Nephron progenitor cell (in vitro differentiated cells): ENCODE results near the gene RNF213.

Experiments
- DNase-seq: peaks from one replicate; pipeline ENCODE4 v3.0.0; 2021
- H3K27ac Mint-ChIP-seq: 2 replicates; pipeline ENCODE4 v1.8.0; 2021; ENCODE audit warnings: mild to moderate bottlenecking, moderate library complexity, mixed read lengths
- H3K27me3 Mint-ChIP-seq: 2 replicates; pipeline ENCODE4 v1.8.0; 2021; ENCODE audit warnings: mild to moderate bottlenecking, low read depth, mixed read lengths; ENCODE audit not compliant: poor library complexity
- H3K36me3 Mint-ChIP-seq: 2 replicates; pipeline ENCODE4 v1.8.0; 2021; ENCODE audit warnings: low read depth, mixed read lengths
- H3K4me1 Mint-ChIP-seq: 2 replicates; pipeline ENCODE4 v1.8.0; 2021; ENCODE audit warnings: mixed read lengths
- H3K4me3 Mint-ChIP-seq: 2 replicates; pipeline ENCODE4 v1.8.0; 2021; ENCODE audit warnings: mild to moderate bottlenecking, moderate library complexity, mixed read lengths
- H3K9me3 Mint-ChIP-seq: 2 replicates; pipeline ENCODE4 v1.8.0; 2021; ENCODE audit warnings: mild to moderate bottlenecking, moderate library complexity, mixed read lengths
- TF ChIP-seq, protein P1 (sequence below): fragments of 200-600 bp; sonication (generic); IDR thresholded peaks from 2 replicates; pipeline ENCODE4 v1.5.0; 2021; ENCODE audit warnings: antibody characterized with exemption

The RNF213 gene

DNA sequence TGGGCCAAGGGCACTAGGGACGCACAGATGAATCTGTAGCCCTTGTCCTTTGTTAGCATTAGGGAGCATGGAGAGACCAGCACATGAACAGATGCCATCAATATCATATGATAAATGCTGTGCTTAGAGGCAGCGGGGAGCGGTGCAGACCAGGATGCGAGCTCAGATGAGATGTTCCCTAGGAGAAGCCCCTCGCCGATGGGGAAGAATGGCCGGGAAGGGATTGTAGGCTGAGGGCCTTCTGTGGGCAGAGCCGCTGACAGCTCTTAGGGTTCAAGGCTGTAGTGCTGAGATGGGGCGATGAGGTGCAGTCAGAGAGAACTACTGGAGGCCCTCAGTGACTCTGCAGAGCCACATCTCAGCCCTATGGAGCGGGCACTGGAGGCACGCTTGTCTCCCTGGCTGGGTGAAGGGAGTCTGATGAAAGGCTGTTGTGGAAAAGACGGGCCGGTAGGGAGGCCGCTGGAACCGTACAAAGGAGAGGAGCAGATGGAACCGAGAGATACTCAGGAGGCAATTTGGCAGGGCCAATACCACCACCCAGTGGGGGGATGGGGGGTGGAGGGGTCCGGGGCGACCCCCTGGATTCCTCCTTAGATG, 88.0 kb downstream of the RNF213 start:
- Mint-ChIP-seq H3K9me3 (no peaks in the 10 kb centered on the region), H3K4me3 (no peak overlapping the region), H3K4me1 (peaks cover 32% of the 10 kb centered on the region), H3K36me3 (peaks cover 70% of the 10 kb centered on the region), H3K27me3 (no peaks in the 10 kb centered on the region), H3K27ac (peak overlapping the region; percentile 60)
- DNase-seq = no peak
- TF ChIP-seq, protein P1, sequence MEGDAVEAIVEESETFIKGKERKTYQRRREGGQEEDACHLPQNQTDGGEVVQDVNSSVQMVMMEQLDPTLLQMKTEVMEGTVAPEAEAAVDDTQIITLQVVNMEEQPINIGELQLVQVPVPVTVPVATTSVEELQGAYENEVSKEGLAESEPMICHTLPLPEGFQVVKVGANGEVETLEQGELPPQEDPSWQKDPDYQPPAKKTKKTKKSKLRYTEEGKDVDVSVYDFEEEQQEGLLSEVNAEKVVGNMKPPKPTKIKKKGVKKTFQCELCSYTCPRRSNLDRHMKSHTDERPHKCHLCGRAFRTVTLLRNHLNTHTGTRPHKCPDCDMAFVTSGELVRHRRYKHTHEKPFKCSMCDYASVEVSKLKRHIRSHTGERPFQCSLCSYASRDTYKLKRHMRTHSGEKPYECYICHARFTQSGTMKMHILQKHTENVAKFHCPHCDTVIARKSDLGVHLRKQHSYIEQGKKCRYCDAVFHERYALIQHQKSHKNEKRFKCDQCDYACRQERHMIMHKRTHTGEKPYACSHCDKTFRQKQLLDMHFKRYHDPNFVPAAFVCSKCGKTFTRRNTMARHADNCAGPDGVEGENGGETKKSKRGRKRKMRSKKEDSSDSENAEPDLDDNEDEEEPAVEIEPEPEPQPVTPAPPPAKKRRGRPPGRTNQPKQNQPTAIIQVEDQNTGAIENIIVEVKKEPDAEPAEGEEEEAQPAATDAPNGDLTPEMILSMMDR = no peak

GRCh38 chr17:80349151-80349651, 88.5 kb downstream of the RNF213 start:
- no peaks in the 10 kb centered on the region for H3K9me3 Mint-ChIP-seq
- no peak overlapping the region for H3K4me3 Mint-ChIP-seq
- peaks cover 64% of the 10 kb centered on the region for H3K36me3 Mint-ChIP-seq
- peak overlapping the region; percentile 58 for H3K27ac Mint-ChIP-seq
- H3K4me1 Mint-ChIP-seq = peaks cover 32% of the 10 kb centered on the region
- TF ChIP-seq, protein P1 = no peak
- DNase-seq = no peak
- H3K27me3 Mint-ChIP-seq = no peaks in the 10 kb centered on the region

- H3K4me1 Mint-ChIP-seq = peaks cover 32% of the 10 kb centered on the region
- H3K27me3 Mint-ChIP-seq = no peaks in the 10 kb centered on the region
- DNase-seq = no peak
- peak overlapping the region; percentile 18 for H3K4me3 Mint-ChIP-seq
- H3K36me3 Mint-ChIP-seq = peaks cover 59% of the 10 kb centered on the region
- no peaks in the 10 kb centered on the region for H3K9me3 Mint-ChIP-seq
- TF ChIP-seq, protein P1 = no peak
- H3K27ac Mint-ChIP-seq = peak overlapping the region; percentile 28
Observed at GRCh38 chr17:80349751-80350150, 89.1 kb downstream of the RNF213 start.

DNA sequence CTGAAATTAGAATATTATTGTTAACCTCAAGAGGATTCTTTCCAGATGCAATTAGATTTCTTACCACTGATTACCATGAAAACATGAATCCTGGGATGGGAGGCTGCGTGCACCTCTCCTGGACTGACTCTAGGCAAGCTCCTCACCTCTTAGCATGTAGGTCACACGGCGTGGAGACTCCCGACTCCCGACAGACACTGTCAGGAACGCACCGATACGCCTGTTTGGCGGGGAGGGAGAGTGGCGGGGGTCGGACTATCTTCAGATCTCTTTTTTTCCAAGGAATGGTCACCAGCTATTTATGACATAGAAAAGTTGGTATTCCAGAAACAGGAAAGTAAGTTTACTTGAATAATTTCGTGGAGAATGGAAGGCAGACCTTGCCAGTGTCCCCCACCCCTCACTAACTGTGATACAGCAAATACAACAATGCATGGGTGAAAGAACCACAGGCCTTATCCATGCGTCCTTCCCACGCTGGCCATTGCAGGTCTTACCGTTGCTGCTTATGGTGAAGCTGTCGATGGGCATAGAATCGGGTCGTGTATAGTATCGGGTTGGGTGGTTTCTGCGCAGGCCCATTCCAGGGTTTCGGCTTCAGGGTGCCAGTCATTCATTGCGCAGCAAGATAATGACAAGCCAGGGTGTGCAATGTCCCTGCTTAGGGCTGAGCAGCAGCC, 91.7 kb downstream of the RNF213 start:
- peaks cover 36% of the 10 kb centered on the region for H3K36me3 Mint-ChIP-seq
- peaks cover 32% of the 10 kb centered on the region for H3K4me1 Mint-ChIP-seq
- DNase-seq = no peak
- no peaks in the 10 kb centered on the region for H3K27me3 Mint-ChIP-seq
- TF ChIP-seq, protein P1 = no peak
- H3K9me3 Mint-ChIP-seq = no peaks in the 10 kb centered on the region
- peak overlapping the region; percentile 18 for H3K27ac Mint-ChIP-seq
- no peak overlapping the region for H3K4me3 Mint-ChIP-seq

DNA sequence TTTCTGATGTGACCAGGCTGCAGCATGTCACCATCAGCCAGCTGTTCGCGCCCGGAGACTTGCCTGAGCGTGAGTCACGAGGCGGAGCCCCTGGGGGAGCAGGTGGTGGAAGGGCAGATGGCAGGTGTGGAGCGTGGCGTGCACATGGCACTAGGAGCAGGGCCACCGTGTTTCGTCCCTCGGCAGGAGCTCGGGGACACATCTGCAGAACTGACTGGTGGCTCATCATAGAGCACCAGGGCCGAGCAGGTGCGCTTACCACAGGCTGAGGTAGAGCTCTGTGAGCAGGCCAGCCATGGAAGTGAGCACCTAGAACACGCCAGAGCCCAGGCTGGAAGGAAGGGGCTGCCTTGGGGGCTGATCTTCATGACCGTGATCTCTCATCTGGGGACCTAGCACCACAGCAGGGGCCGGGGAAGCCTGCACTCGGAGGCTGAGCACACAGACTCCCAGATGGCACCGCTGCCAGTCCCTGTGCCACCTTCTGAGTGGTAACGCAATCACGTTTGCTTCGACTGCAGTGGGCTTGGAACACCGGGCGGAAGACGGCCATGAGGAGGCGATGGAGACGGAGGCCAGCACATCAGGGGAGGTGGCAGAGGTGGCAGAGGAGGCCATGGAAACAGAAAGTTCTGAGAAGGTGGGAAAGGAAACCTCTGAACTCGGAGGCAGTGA, 92.5 kb downstream of the RNF213 start:
- H3K27ac Mint-ChIP-seq = no peak overlapping the region
- no peaks in the 10 kb centered on the region for H3K27me3 Mint-ChIP-seq
- peaks cover 36% of the 10 kb centered on the region for H3K36me3 Mint-ChIP-seq
- TF ChIP-seq, protein P1 = no peak
- H3K4me3 Mint-ChIP-seq = no peak overlapping the region
- peaks cover 29% of the 10 kb centered on the region for H3K4me1 Mint-ChIP-seq
- no peak for DNase-seq
- H3K9me3 Mint-ChIP-seq = no peaks in the 10 kb centered on the region
